Measurements from ENCODE around the gene GRM7.

DNA sequence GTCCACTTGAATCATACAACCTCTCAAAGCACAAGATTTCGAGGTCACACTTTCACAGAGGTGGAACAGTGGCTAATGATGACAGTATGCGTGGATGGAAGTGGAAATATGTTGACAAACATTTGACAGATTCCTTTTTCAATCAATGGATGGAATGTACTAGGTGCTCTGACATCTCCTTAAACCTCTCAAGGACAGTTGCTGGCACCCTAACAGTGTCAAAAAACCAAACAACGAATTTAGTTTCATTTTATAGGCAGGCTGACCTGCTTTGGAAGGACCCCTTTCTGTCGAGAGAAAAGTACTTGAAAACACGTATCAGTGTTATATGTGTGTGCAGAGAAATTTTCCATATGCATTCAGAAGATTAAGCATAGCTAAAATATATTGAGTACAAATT is 861.0 kb downstream of the GRM7 start:
- TF ChIP-seq, protein P1, sequence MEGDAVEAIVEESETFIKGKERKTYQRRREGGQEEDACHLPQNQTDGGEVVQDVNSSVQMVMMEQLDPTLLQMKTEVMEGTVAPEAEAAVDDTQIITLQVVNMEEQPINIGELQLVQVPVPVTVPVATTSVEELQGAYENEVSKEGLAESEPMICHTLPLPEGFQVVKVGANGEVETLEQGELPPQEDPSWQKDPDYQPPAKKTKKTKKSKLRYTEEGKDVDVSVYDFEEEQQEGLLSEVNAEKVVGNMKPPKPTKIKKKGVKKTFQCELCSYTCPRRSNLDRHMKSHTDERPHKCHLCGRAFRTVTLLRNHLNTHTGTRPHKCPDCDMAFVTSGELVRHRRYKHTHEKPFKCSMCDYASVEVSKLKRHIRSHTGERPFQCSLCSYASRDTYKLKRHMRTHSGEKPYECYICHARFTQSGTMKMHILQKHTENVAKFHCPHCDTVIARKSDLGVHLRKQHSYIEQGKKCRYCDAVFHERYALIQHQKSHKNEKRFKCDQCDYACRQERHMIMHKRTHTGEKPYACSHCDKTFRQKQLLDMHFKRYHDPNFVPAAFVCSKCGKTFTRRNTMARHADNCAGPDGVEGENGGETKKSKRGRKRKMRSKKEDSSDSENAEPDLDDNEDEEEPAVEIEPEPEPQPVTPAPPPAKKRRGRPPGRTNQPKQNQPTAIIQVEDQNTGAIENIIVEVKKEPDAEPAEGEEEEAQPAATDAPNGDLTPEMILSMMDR (IDR thresholded peaks at IDR 0.05), result no peak
- TF ChIP-seq EZH2 (IDR thresholded peaks at IDR 0.05) (no peak), EZH2phosphoT487 (IDR thresholded peaks at IDR 0.05) (no peak)

Data from neural progenitor cell (in vitro differentiated cells).